SU-DHL-6 (cell line): Measurements from ENCODE around the gene CCN2.

ENCODE experiments used
- H2AFZ ChIP-seq: fragments of 200-600 bp; sonication (generic); 2 replicates; pipeline ENCODE4 v1.6.1; 2014; ENCODE audit warnings: low read depth, mild to moderate bottlenecking, moderate library complexity, mixed read lengths, antibody characterized with exemption, low read length; ENCODE audit not compliant: severe bottlenecking
- H3F3A ChIP-seq: fragments of 200-600 bp; shearing (Covaris generic); 2 replicates; pipeline ENCODE4 v1.6.0; 2016; ENCODE audit warnings: antibody characterized with exemption, mild to moderate bottlenecking; ENCODE audit not compliant: insufficient read depth
- H3K27ac ChIP-seq: fragments of 200-600 bp; sonication (generic); 2 replicates; pipeline ENCODE4 v1.5.1; 2016; ENCODE audit warnings: low read depth, mild to moderate bottlenecking, low read length, moderate library complexity, mixed read lengths
- H3K27me3 ChIP-seq: fragments of 200-600 bp; sonication (generic), shearing (Covaris generic); 2 replicates; pipeline ENCODE4 v1.6.0; 2014; ENCODE audit warnings: mild to moderate bottlenecking, low read length
- H3K36me3 ChIP-seq: fragments of 200-600 bp; sonication (generic); 2 replicates; pipeline ENCODE4 v1.6.1; 2014; ENCODE audit warnings: mild to moderate bottlenecking, low read length, mixed read lengths
- H3K4me2 ChIP-seq: fragments of 300-600, 200-600 bp; shearing (Covaris generic), sonication (generic); 2 replicates; pipeline ENCODE4 v1.6.0; 2014; ENCODE audit warnings: low read length, low read depth, mild to moderate bottlenecking; ENCODE audit not compliant: poor library complexity, severe bottlenecking
- H3K4me3 ChIP-seq: fragments of 200-600 bp; sonication (generic); 2 replicates; pipeline ENCODE4 v1.5.1; 2014; ENCODE audit warnings: antibody characterized with exemption, low read length, mild to moderate bottlenecking, mixed read lengths; ENCODE audit not compliant: insufficient read depth, poor library complexity, severe bottlenecking
- H3K79me2 ChIP-seq: fragments of 200-600 bp; sonication (generic); 2 replicates; pipeline ENCODE4 v1.6.1; 2014; ENCODE audit warnings: mild to moderate bottlenecking, low read length, moderate library complexity; ENCODE audit not compliant: insufficient read depth
- H3K9ac ChIP-seq: fragments of 200-600 bp; sonication (generic); 2 replicates; pipeline ENCODE4 v1.7.0; 2014; ENCODE audit warnings: mild to moderate bottlenecking, low read length
- H3K9me2 ChIP-seq: fragments of 200-600 bp; sonication (generic); replicated peaks from 2 replicates; pipeline ENCODE4 v1.6.1; 2014; ENCODE audit warnings: low read length; ENCODE audit not compliant: insufficient read depth
- H3K9me3 ChIP-seq: fragments of 200-600 bp; sonication (generic); 2 replicates; pipeline ENCODE4 v1.6.1; 2014; ENCODE audit warnings: low read length, mixed read lengths; ENCODE audit not compliant: insufficient read depth
- H4K20me1 ChIP-seq: fragments of 200-600 bp; sonication (generic); 2 replicates; pipeline ENCODE4 v1.6.1; 2014; ENCODE audit warnings: low read depth, mild to moderate bottlenecking, antibody characterized with exemption, low read length, moderate library complexity, mixed read lengths
- EZH2phosphoT487 ChIP-seq: fragments of 200-600 bp; sonication (generic), shearing (Covaris generic); conservative IDR thresholded peaks from 2 replicates; pipeline ENCODE4 v1.6.1; 2018; ENCODE audit warnings: mild to moderate bottlenecking, antibody characterized with exemption, low read length, moderate library complexity, mixed read lengths
- TF ChIP-seq, protein P1 (sequence below): fragments of 200-600 bp; sonication (generic); IDR thresholded peaks from one replicate; pipeline ENCODE4 v1.5.1; 2017; ENCODE audit warnings: antibody characterized with exemption, mild to moderate bottlenecking, low read length, moderate library complexity; ENCODE audit not compliant: insufficient read depth, poor library complexity, severe bottlenecking

Gene CCN2

DNA sequence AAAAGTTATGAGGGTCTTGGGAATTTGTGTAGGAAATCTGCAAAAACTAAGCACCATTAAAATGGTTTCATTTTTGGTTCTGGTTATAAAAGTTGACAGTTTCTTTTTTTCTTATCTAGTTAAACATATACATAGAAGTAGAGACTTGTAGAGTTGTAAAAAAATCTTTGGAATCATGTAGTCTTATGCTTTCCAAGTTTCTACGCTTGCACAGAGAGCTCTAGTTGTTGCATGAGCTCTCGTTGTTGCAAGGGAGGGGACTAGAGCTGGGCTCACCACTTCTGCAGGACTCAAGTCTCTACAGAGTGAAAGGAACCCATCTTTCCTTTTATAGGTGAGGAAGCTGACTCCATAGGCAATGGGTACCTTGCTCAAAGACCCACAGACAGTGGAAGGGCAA lies 21.6 kb upstream of the CCN2 start:
- Histone ChIP-seq H3F3A (no peaks in the 10 kb centered on the region), H3K4me2 (no peak overlapping the region), H3K4me3 (no peak overlapping the region), H3K27me3 (no peaks in the 10 kb centered on the region), H2AFZ (no peak overlapping the region), H3K36me3 (no peaks in the 10 kb centered on the region), H3K9me2 (no peaks in the 10 kb centered on the region), H4K20me1 (no peaks in the 10 kb centered on the region), H3K9ac (no peak overlapping the region), H3K9me3 (no peaks in the 10 kb centered on the region), H3K79me2 (no peaks in the 10 kb centered on the region), H3K27ac (no peak overlapping the region)
- TF ChIP-seq, protein P1, sequence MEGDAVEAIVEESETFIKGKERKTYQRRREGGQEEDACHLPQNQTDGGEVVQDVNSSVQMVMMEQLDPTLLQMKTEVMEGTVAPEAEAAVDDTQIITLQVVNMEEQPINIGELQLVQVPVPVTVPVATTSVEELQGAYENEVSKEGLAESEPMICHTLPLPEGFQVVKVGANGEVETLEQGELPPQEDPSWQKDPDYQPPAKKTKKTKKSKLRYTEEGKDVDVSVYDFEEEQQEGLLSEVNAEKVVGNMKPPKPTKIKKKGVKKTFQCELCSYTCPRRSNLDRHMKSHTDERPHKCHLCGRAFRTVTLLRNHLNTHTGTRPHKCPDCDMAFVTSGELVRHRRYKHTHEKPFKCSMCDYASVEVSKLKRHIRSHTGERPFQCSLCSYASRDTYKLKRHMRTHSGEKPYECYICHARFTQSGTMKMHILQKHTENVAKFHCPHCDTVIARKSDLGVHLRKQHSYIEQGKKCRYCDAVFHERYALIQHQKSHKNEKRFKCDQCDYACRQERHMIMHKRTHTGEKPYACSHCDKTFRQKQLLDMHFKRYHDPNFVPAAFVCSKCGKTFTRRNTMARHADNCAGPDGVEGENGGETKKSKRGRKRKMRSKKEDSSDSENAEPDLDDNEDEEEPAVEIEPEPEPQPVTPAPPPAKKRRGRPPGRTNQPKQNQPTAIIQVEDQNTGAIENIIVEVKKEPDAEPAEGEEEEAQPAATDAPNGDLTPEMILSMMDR = no peak
- TF ChIP-seq EZH2phosphoT487 = no peak

DNA sequence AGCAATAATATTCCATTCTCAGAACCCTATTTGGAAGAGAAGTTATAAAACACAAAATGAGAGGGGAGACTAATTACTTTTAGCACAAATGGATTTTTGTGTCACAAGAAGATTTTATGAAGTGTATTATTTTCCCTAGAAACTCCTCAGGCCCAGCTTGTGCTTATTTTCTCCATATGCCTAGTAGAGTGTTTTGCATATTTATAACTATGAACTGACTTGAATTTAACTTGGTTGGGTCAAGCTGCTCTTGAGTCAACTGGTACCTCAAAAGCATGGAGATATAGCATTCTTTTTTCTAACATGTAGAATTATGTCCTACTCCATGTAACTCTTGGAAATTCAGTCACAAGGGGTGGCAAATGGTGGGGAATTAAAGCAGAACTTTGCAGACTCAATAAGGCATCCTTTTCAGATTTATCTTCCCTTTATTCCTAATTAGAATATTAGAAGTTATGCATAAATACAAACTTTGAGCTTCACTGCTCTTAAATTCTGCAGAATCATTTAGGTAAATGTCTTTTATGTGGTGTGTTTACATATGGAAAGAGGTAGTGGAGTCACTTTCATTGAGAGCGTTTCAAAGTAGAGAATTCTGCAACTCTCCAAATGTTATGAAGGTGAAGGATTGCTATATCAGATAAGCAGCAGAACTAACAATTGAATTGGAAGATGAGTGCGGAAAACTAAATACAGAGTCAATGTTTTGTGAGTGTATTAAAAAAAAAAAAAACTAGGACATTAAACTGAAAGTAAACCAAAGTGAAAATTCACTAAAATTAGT lies 19.1 kb upstream of the CCN2 start:
- H3K9ac ChIP-seq = no peak overlapping the region
- no peaks in the 10 kb centered on the region for H3K9me2 ChIP-seq
- no peak overlapping the region for H2AFZ ChIP-seq
- no peak overlapping the region for H3K4me2 ChIP-seq
- H3K27ac ChIP-seq = no peak overlapping the region
- H3K36me3 ChIP-seq = no peaks in the 10 kb centered on the region
- no peak for TF ChIP-seq EZH2phosphoT487
- TF ChIP-seq, protein P1 = no peak
- no peak overlapping the region for H3K4me3 ChIP-seq
- H3F3A ChIP-seq = no peaks in the 10 kb centered on the region
- no peaks in the 10 kb centered on the region for H3K27me3 ChIP-seq
- H3K9me3 ChIP-seq = no peaks in the 10 kb centered on the region
- H4K20me1 ChIP-seq = no peaks in the 10 kb centered on the region
- no peaks in the 10 kb centered on the region for H3K79me2 ChIP-seq

GRCh38 chr6:131968656-131969055 lies 17.5 kb upstream of the CCN2 start:
- H3K27me3 ChIP-seq = no peaks in the 10 kb centered on the region
- H3K79me2 ChIP-seq = no peaks in the 10 kb centered on the region
- TF ChIP-seq, protein P1 = no peak
- TF ChIP-seq EZH2phosphoT487 = no peak
- no peak overlapping the region for H3K4me3 ChIP-seq
- H3K9ac ChIP-seq = no peak overlapping the region
- H3K27ac ChIP-seq = no peak overlapping the region
- no peak overlapping the region for H2AFZ ChIP-seq
- H4K20me1 ChIP-seq = no peaks in the 10 kb centered on the region
- no peaks in the 10 kb centered on the region for H3K36me3 ChIP-seq
- no peaks in the 10 kb centered on the region for H3K9me2 ChIP-seq
- no peaks in the 10 kb centered on the region for H3F3A ChIP-seq
- H3K4me2 ChIP-seq = no peak overlapping the region
- no peaks in the 10 kb centered on the region for H3K9me3 ChIP-seq
